ENCODE measurements around the gene CMTM6. TPM values are rescaled to one million over a fixed set of nuclear protein-coding genes. Genes with fewer than 3 reads are reported as not detected.
A peak's percentile ranks its signal among the peaks of the same experiment; 100 is the strongest.

The CMTM6 gene
- total and polyA plus RNA-seq, 2 of the 8 experiments (the other 6 are each of a cell fraction or from before 2014, with no cell fraction given), result 24.0 to 51.5 TPM

DNA sequence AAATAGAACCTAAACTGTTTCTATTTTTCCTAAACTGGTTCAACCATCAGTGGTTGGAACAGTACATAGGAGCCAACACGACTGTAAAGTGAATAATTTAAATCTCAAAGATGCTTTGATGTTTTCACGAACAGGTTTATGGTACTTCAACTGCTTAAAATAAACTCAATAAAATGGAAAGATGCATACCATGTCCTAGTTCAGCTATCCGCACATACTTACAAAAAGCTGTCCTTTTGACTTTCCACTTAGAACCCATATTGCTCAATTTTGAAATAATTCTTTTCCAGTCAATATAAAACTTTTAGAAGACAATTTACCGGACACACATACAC, 902 bp downstream of the CMTM6 start:
- H2AK5ac ChIP-seq (ENCODE audit: low read depth, low read length), result no peak overlapping the region
- H3K79me1 ChIP-seq (ENCODE audit: low read depth, low read length), result no peaks in the 10 kb centered on the region
- no peak overlapping the region for H2AFZ ChIP-seq (ENCODE audit: low read length)
- no peak overlapping the region for H2BK20ac ChIP-seq (ENCODE audit: low read length)
- H3K9ac ChIP-seq (replicated peaks in 1 of 4; ENCODE audit: extremely low read depth in 1 of 4, low read depth in 3 of 4, low read length in 3 of 4), result peak overlapping the region in 3 of 4 experiments; percentile 67 to 70 (median 68); a peak in 3 of 7 replicates
- 13% methylated on average over 4 of the region's 4 CpGs; no CpG with 5 or more reads in 1 of the 2 experiments for WGBS, 2 experiments (ENCODE audit: extremely low coverage in 1 of 2, insufficient coverage in 1 of 2, insufficient read length in 1 of 2, insufficient replicate concordance in 2 of 2, low coverage in 1 of 2, low lambda C conversion rate in 2 of 2, missing lambda C conversion rate in 1 of 2)
- no peaks in the 10 kb centered on the region for H3K36me3 ChIP-seq (ENCODE audit: control insufficient read depth in 2 of 4, insufficient read depth in 4 of 4, low read length in 3 of 4)
- peak overlapping the region; percentile 83 to 98 (median 88) for H3K4me3 ChIP-seq (ENCODE audit: extremely low read depth in 1 of 4, insufficient read depth in 2 of 4, low read depth in 3 of 4, low read length in 4 of 4)
- H3K56ac ChIP-seq (replicated peaks; ENCODE audit: insufficient read length, low read depth, low read length), result no peak overlapping the region
- TF ChIP-seq ASH2L (IDR thresholded peaks at IDR 0.05; ENCODE audit: low read length), result no peak
- no peak for TF ChIP-seq RFX5 (IDR thresholded peaks at IDR 0.05; ENCODE audit: borderline replicate concordance, low read depth, low read length)
- no peak for TF ChIP-seq TEAD4 (IDR thresholded peaks at IDR 0.05; ENCODE audit: low read depth, low read length)
- no peak for TF ChIP-seq CBX8 (IDR thresholded peaks at IDR 0.05; ENCODE audit: borderline replicate concordance, low read depth, low read length)
- no peak for TF ChIP-seq SP4 (IDR thresholded peaks at IDR 0.05; ENCODE audit: low read length)
- no peak for TF ChIP-seq JUN (IDR thresholded peaks at IDR 0.05; ENCODE audit: low read depth, low read length)
- no peak for TF ChIP-seq CBX5 (IDR thresholded peaks at IDR 0.05; ENCODE audit: low read depth, low read length)
- no peak for TF ChIP-seq BACH1 (IDR thresholded peaks at IDR 0.05; ENCODE audit: low read length)
- no peak for TF ChIP-seq POLR2AphosphoS5 (IDR thresholded peaks at IDR 0.05; ENCODE audit: low read depth, low read length)
- TF ChIP-seq E2F6 (IDR thresholded peaks at IDR 0.05), result no peak
- no peak for TF ChIP-seq SIX5 (IDR thresholded peaks at IDR 0.05; ENCODE audit: low read depth, low read length)
- TF ChIP-seq MAFK (IDR thresholded peaks at IDR 0.05; ENCODE audit: low read depth, low read length), result no peak
- TF ChIP-seq EP300 (IDR thresholded peaks at IDR 0.05; ENCODE audit: borderline replicate concordance in 1 of 2, low read depth in 2 of 2, low read length in 2 of 2), result no peak
- TF ChIP-seq YY1 (IDR thresholded peaks at IDR 0.05; ENCODE audit: low read depth, low read length), result no peak
- TF ChIP-seq POLR2A (IDR thresholded peaks at IDR 0.05; ENCODE audit: control extremely low read depth in 1 of 2, low read depth in 2 of 2, low read length in 2 of 2), result no peak
- no peak for TF ChIP-seq HDAC6 (IDR thresholded peaks at IDR 0.05; ENCODE audit: low read depth, low read length)
- no peak overlapping the region for H3K4ac ChIP-seq (replicated peaks; ENCODE audit: insufficient read length, low read depth, low read length)
- FAIRE-seq, result no peak
- peak overlapping the region; percentile 79 for H3K4me2 ChIP-seq (ENCODE audit: insufficient read depth in 1 of 2, low read depth in 2 of 2, low read length in 2 of 2)
- no peak overlapping the region; the same call in 1 of the 2 replicates for H3K18ac ChIP-seq (ENCODE audit: extremely low read depth, low read length)
- POLR2A ChIA-PET (ENCODE audit: partially characterized antibody), result interaction anchor here (0.8 to 2.3 kb wide), 3 partner anchors 10 to 132 kb away, joined by 3 to 10 read pairs (median 3); no protein-coding TSS in a partner anchor
- CTCF ChIA-PET (ENCODE audit: partially characterized antibody), result interaction anchor here (1.9 kb wide), 1 partner anchor 34 kb away, joined by 6 read pairs; no protein-coding TSS in a partner anchor
- H4K91ac ChIP-seq (replicated peaks; ENCODE audit: insufficient read length, low read length), result no peak overlapping the region
- H3K23ac ChIP-seq (ENCODE audit: insufficient read length), result no peak overlapping the region
- H3K4me1 ChIP-seq (replicated peaks in 1 of 4; ENCODE audit: control insufficient read depth in 3 of 4, insufficient read depth in 4 of 4, low read length in 3 of 4), result peaks cover 0 to 7% (median 3%) of the 10 kb centered on the region in 4 experiments; a peak in 5 of 7 replicates
- DNase-seq (ENCODE audit: low read depth in 1 of 2, low spot score in 2 of 2), result no peak
- no peaks in the 10 kb centered on the region for H3K23me2 ChIP-seq (ENCODE audit: low read depth, low read length)
- H3K79me2 ChIP-seq (ENCODE audit: control insufficient read depth in 1 of 2, insufficient read depth in 2 of 2, low read length in 2 of 2), result peaks cover 0 to 40% of the 10 kb centered on the region in 2 experiments; a peak in 2 of 4 replicates
- no peak overlapping the region for H2BK120ac ChIP-seq (replicated peaks; ENCODE audit: low read depth, low read length)
- no peak overlapping the region for H4K8ac ChIP-seq (ENCODE audit: extremely low read depth, insufficient read depth, low read length)
- H3K27ac ChIP-seq (ENCODE audit: low read depth, low read length), result no peak overlapping the region
- H2BK12ac ChIP-seq (ENCODE audit: low read depth, low read length), result no peak overlapping the region
- peaks cover 0 to 2% of the 10 kb centered on the region in 2 experiments for H4K20me1 ChIP-seq (replicated peaks in 1 of 2; ENCODE audit: control insufficient read depth in 1 of 2, insufficient read depth in 2 of 2, low read length in 2 of 2)
- H2BK5ac ChIP-seq (ENCODE audit: low read depth, low read length), result no peak overlapping the region
- no peak overlapping the region for H3K14ac ChIP-seq (ENCODE audit: insufficient read length)
- H3K9me3 ChIP-seq (ENCODE audit: insufficient read depth in 2 of 2, low read depth in 1 of 2, low read length in 1 of 2), result no peaks in the 10 kb centered on the region
- no peak overlapping the region for H2BK15ac ChIP-seq (ENCODE audit: low read length)
- no peak overlapping the region for H4K5ac ChIP-seq (ENCODE audit: insufficient read length, low read depth, low read length)
- H3K27me3 ChIP-seq (replicated peaks in 1 of 4; ENCODE audit: control insufficient read depth in 3 of 4, extremely low read depth in 1 of 4, insufficient read depth in 3 of 4, low read length in 3 of 4), result no peaks in the 10 kb centered on the region

Measured in H1 (cell line).